HL-60 (cell line): ENCODE results near the gene TNFSF4.
"Not testable (repeated sequence)": the region's sequence is repeated elsewhere in the genome, so short reads cannot be mapped to it uniquely, and the experiment has no call there.

ENCODE experiments used
- DNase-seq, 2 experiments: peaks; one replicate each; pipeline ENCODE4 v3.0.0-alpha.2; 2010 to 2020; ENCODE audit warnings: low read depth in 1 of 2, low spot score in 1 of 2
- H3K27ac ChIP-seq: fragments of 250-450 bp; sonication (Bioruptor Pico); replicated peaks from 2 replicates; pipeline ENCODE4 v1.5.1; 2020; ENCODE audit warnings: mild to moderate bottlenecking, moderate library complexity
- H3K27me3 ChIP-seq: fragments of 250-450 bp; sonication (Bioruptor Pico); 2 replicates; pipeline ENCODE4 v1.5.1; 2021; ENCODE audit warnings: mild to moderate bottlenecking, moderate library complexity; ENCODE audit not compliant: insufficient read depth, poor library complexity, severe bottlenecking
- H3K4me3 ChIP-seq: replicated peaks from 2 replicates; pipeline ENCODE4 v1.5.1; 2011; ENCODE audit warnings: mild to moderate bottlenecking, control low read depth, low read length; ENCODE audit not compliant: insufficient read depth
- CTCF ChIP-seq: IDR thresholded peaks from one replicate; pipeline ENCODE4 v1.5.1; 2011; ENCODE audit warnings: low read length, control low read depth, inconsistent platforms; ENCODE audit not compliant: insufficient read depth
- GABPA ChIP-seq: IDR thresholded peaks from 2 replicates; pipeline ENCODE4 v1.6.1; 2012; ENCODE audit warnings: low read depth
- POLR2AphosphoS5 ChIP-seq: IDR thresholded peaks from 2 replicates; pipeline ENCODE4 v1.6.1; 2012; ENCODE audit warnings: low read depth
- REST ChIP-seq: IDR thresholded peaks from 2 replicates; pipeline ENCODE4 v1.6.1; 2012; ENCODE audit warnings: low read depth; ENCODE audit not compliant: insufficient replicate concordance
- SPI1 ChIP-seq: IDR thresholded peaks from 2 replicates; pipeline ENCODE4 v1.6.1; 2012; ENCODE audit warnings: low read depth, mild to moderate bottlenecking, borderline replicate concordance

Gene TNFSF4

GRCh38 chr1:173234899-173235298 is 27.8 kb upstream of the TNFSF4 start:
- DNase-seq = no peak
- Histone ChIP-seq H3K4me3 (no peak overlapping the region), H3K27me3 (no peaks in the 10 kb centered on the region), H3K27ac (no peak overlapping the region)
- TF ChIP-seq SPI1 (no peak), CTCF (no peak), POLR2AphosphoS5 (no peak), GABPA (no peak), REST (no peak)

- H3K27ac ChIP-seq, DNase-seq, H3K4me3 ChIP-seq, H3K27me3 ChIP-seq: not testable (repeated sequence)
Measured at GRCh38 chr1:173234434-173234833, 27.3 kb upstream of the TNFSF4 start.

GRCh38 chr1:173229031-173229430 is 21.9 kb upstream of the TNFSF4 start:
- not testable (repeated sequence) for H3K27me3 ChIP-seq, H3K4me3 ChIP-seq, DNase-seq, H3K27ac ChIP-seq

- H3K27ac ChIP-seq = peak overlapping the region; percentile 58
- peak; percentile 10 to 17 for DNase-seq
- TF ChIP-seq REST = no peak
- TF ChIP-seq SPI1 = peak; percentile 63
- no peak for TF ChIP-seq CTCF
- no peak for TF ChIP-seq POLR2AphosphoS5
- H3K27me3 ChIP-seq = no peaks in the 10 kb centered on the region
- H3K4me3 ChIP-seq = no peak overlapping the region
Measured at GRCh38 chr1:173224949-173225348, 17.8 kb upstream of the TNFSF4 start.

- DNase-seq = no peak
- TF ChIP-seq SPI1 (no peak), POLR2AphosphoS5 (no peak), REST (no peak), GABPA (no peak), CTCF (no peak)
- Histone ChIP-seq H3K4me3 (no peak overlapping the region), H3K27ac (peak overlapping the region; percentile 58), H3K27me3 (no peaks in the 10 kb centered on the region)
Measured at GRCh38 chr1:173224280-173224892, 17.3 kb upstream of the TNFSF4 start.
